Stomach (tissue), 9 donors: Measurements from ENCODE around the gene C4orf50. TPM values are rescaled to one million over a fixed set of nuclear protein-coding genes. Genes with fewer than 3 reads are reported as not detected.
A peak's percentile ranks its signal among the peaks of the same experiment; 100 is the strongest.

Experiments used
- DNase-seq, 2 donors: peaks; one replicate each; pipeline versions ENCODE4 v3.0.0 to v3.0.0-alpha.2; 2013 to 2019
- H3K27ac ChIP-seq, 5 donors: fragments of 200-600 bp in 4 of 5; sonication (generic) in 4 of 5; one replicate each; pipeline ENCODE4 v1.5.1; 2013 to 2019; ENCODE audit warnings: mild to moderate bottlenecking in 1 of 5, moderate library complexity in 1 of 5
- H3K27me3 ChIP-seq, 3 donors: fragments of 200-600 bp; sonication (generic); one replicate each; pipeline ENCODE4 v1.5.1; 2017 to 2019; ENCODE audit warnings: mixed run types in 1 of 3
- H3K36me3 ChIP-seq, 4 donors: fragments of 200-600 bp; sonication (generic); 1 replicate in 3 of 4; 2 replicates in 1 of 4; pipeline ENCODE4 v1.5.1; 2016 to 2019
- H3K4me1 ChIP-seq, 4 donors: fragments of 200-600 bp; sonication (generic); one replicate each; pipeline ENCODE4 v1.5.1; 2016 to 2019
- H3K4me3 ChIP-seq, 4 donors: fragments of 200-600 bp; sonication (generic) in 3 of 4; one replicate each; pipeline ENCODE4 v1.5.1; 2016 to 2019; ENCODE audit warnings: mild to moderate bottlenecking in 1 of 4
- H3K9me3 ChIP-seq, 4 donors: fragments of 200-600 bp; sonication (generic); one replicate each; pipeline ENCODE4 v1.5.1; 2016 to 2019
- EP300 ChIP-seq: sonication (generic); formaldehyde crosslinking; IDR thresholded peaks from one replicate; pipeline ENCODE4 v1.6.1; 2017; ENCODE audit warnings: antibody characterized with exemption
- POLR2A ChIP-seq, 4 donors: fragments of 450-650 bp; IDR thresholded peaks; one replicate each; pipeline ENCODE4 v1.6.1; 2016; ENCODE audit warnings: antibody characterized with exemption in 4 of 4, control low read depth in 2 of 4, mild to moderate bottlenecking in 1 of 4, moderate library complexity in 1 of 4
- POLR2AphosphoS5 ChIP-seq, 3 donors: sonication (generic); formaldehyde crosslinking; IDR thresholded peaks; one replicate each; pipeline ENCODE4 v1.6.1; 2016; ENCODE audit warnings: antibody characterized with exemption in 3 of 3
- WGBS, 5 donors: extraction: QIAGEN DNeasy Blood & Tissue Kit in 3 of 5; methylation state at CpG; one replicate each; pipeline versions ENCODE4 v1.1.5 to v1.1.7; 2013 to 2018; 5-methylcytosine and 5-hydroxymethylcytosine counted together
- intact Hi-C: fragments of 100-400 bp; cut with DNase I; formaldehyde crosslinking; loops from one replicate; pipeline ENCODE4 v1.15.1; 2023; ENCODE audit warnings: low total_unique reads
- polyA plus RNA-seq, 3 donors: library from polyadenylated mRNA; stranded (reverse); fragments of 200-250 nt; gene quantifications; one replicate each; pipeline ENCODE4 v1.2.3, GENCODE V29; 2013
- total RNA-seq, 5 donors: library from RNA; depleted of rRNA; stranded (reverse); fragments of >200 nt; gene quantifications; one replicate each; pipeline versions ENCODE4 v1.1.0 to v1.2.3, GENCODE V29; 2014 to 2016
- TF ChIP-seq, protein P1 (sequence below), 7 experiments: fragments of 450-650 bp in 4 of 7; fragments of 200-600 bp in 3 of 7; sonication (generic) in 3 of 7; IDR thresholded peaks; one replicate each; pipeline ENCODE4 v1.5.1; 2016 to 2019; ENCODE audit warnings: antibody characterized with exemption in 7 of 7, control low read depth in 2 of 7, mild to moderate bottlenecking in 1 of 7
- donor health status: healthy with polysubstance abuse.
- donor health status: Bipolar disorder and iron deficiency.
- donor health status: healthy.

Gene C4orf50
- total and polyA plus RNA-seq, 8 donors, result under 0.01 to 1.8 (median 0.85) TPM; not detected in 4

DNA sequence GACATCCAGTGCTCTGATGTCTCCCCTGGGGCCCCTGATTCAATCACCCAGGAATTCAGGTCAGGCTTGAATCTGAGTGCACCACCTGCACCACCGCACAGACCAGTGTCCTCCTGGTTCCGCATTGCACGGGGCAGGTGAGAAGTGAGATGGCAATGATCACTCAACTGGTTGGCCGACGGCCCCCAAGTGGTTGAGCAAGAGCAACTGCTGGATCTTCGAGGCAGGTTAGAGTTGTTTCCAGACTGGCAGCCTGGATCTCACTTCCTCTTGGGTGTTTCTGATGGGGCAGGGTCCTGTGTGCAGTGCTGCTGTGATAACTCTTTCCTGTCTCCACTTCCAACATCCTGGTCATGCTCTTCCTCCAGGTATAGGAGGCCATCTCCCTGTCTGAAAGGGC is 50.4 kb downstream of the C4orf50 start:
- Histone ChIP-seq H3K4me1 (no peaks in the 10 kb centered on the region), H3K9me3 (no peaks in the 10 kb centered on the region), H3K36me3 (no peaks in the 10 kb centered on the region), H3K4me3 (no peak overlapping the region), H3K27ac (no peak overlapping the region), H3K27me3 (peaks cover 0 to 43% (median 13%) of the 10 kb centered on the region in 3 donors)
- DNase-seq, result peak in 1 of 2 donors; percentile 4
- intact Hi-C loops, result no loop called here
- TF ChIP-seq, protein P1, sequence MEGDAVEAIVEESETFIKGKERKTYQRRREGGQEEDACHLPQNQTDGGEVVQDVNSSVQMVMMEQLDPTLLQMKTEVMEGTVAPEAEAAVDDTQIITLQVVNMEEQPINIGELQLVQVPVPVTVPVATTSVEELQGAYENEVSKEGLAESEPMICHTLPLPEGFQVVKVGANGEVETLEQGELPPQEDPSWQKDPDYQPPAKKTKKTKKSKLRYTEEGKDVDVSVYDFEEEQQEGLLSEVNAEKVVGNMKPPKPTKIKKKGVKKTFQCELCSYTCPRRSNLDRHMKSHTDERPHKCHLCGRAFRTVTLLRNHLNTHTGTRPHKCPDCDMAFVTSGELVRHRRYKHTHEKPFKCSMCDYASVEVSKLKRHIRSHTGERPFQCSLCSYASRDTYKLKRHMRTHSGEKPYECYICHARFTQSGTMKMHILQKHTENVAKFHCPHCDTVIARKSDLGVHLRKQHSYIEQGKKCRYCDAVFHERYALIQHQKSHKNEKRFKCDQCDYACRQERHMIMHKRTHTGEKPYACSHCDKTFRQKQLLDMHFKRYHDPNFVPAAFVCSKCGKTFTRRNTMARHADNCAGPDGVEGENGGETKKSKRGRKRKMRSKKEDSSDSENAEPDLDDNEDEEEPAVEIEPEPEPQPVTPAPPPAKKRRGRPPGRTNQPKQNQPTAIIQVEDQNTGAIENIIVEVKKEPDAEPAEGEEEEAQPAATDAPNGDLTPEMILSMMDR (IDR thresholded peaks at IDR 0.05), result no peak
- no peak for TF ChIP-seq POLR2A (IDR thresholded peaks at IDR 0.05)
- TF ChIP-seq POLR2AphosphoS5 (IDR thresholded peaks at IDR 0.05), result no peak
- no peak for TF ChIP-seq EP300
- WGBS, 5 donors, result 44 to 64% (median 54%) methylated on average over 6 of the region's 6 CpGs

- H3K27me3 ChIP-seq, result peaks cover 0 to 19% (median 5%) of the 10 kb centered on the region in 3 donors
- no peaks in the 10 kb centered on the region for H3K9me3 ChIP-seq
- intact Hi-C loops, result no loop called here
- no peak overlapping the region for H3K4me3 ChIP-seq
- no peak for DNase-seq
- no peaks in the 10 kb centered on the region for H3K36me3 ChIP-seq
- H3K4me1 ChIP-seq, result no peaks in the 10 kb centered on the region
- H3K27ac ChIP-seq, result no peak overlapping the region
- TF ChIP-seq, protein P1 (IDR thresholded peaks at IDR 0.05), result no peak
- WGBS, 5 donors, result 81 to 93% (median 85%) methylated on average over 9 of the region's 9 CpGs
These were observed 53.0 kb downstream of the C4orf50 start for GRCh38 chr4:5965225-5965624.

DNA sequence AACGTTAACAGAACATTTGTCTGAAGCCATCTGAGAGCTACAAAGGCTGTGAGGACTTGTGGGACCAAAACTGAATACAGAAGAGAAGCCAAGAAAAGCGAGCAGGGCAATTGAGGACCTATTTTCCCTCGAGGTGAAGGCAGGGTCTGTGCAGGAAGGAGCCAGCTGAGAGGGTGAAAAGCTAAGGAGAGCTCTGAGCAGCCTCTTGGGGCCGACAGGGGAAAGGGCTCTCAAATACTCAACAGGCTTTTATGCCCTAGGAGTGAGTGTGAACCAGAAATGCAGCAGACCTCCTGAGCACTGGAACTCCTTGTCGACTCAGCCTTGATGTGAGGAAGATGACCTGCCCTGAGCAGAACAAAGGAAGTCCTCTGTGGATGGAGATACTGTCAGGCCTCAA is 54.2 kb downstream of the C4orf50 start:
- TF ChIP-seq EP300, result no peak
- no peak for TF ChIP-seq POLR2A (IDR thresholded peaks at IDR 0.05)

DNA sequence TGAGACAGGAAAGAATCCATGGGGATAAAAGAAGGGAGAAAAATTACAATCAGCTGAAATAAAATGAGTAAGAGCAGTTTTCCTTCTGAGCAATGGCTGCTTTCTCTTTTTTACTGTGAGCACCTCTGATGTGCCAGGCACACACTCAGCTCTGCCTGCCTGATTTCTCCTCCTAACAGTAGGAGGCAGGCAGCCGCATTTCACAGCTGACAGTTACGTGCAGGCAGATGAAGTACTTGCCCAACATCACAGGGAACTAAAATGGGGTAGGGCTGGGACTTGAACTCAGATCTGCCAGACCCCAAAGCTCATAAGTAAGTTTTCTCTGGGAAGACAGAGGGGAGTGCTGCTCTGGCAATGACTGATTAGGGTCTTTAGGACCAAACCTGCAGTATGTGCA is 54.6 kb downstream of the C4orf50 start:
- intact Hi-C loops, result no loop called here
- WGBS, 5 donors, result 33 to 39% (median 35%) methylated on average over 2 of the region's 2 CpGs
- no peak overlapping the region for H3K4me3 ChIP-seq
- H3K36me3 ChIP-seq, result no peaks in the 10 kb centered on the region
- no peak overlapping the region for H3K27ac ChIP-seq
- TF ChIP-seq POLR2AphosphoS5 (IDR thresholded peaks at IDR 0.05), result no peak
- no peak for TF ChIP-seq EP300
- no peak for TF ChIP-seq POLR2A (IDR thresholded peaks at IDR 0.05)
- TF ChIP-seq, protein P1 (IDR thresholded peaks at IDR 0.05), result no peak
- H3K9me3 ChIP-seq, result no peaks in the 10 kb centered on the region
- DNase-seq, result no peak
- H3K27me3 ChIP-seq, result peaks cover 0 to 17% (median 5%) of the 10 kb centered on the region in 3 donors
- no peaks in the 10 kb centered on the region for H3K4me1 ChIP-seq

More for the DNA sequence above, 54.2 kb downstream of the C4orf50 start:
- Histone ChIP-seq H3K27ac (no peak overlapping the region), H3K4me3 (no peak overlapping the region), H3K27me3 (peaks cover 0 to 17% (median 5%) of the 10 kb centered on the region in 3 donors), H3K9me3 (no peaks in the 10 kb centered on the region), H3K36me3 (no peaks in the 10 kb centered on the region), H3K4me1 (no peaks in the 10 kb centered on the region)
- intact Hi-C loops, result no loop called here
- WGBS, 5 donors, result 33 to 46% (median 40%) methylated on average over 5 of the region's 5 CpGs
- DNase-seq, result no peak

GRCh38 chr4:5962416-5962815 is 55.8 kb downstream of the C4orf50 start:
- no peak overlapping the region for H3K4me3 ChIP-seq
- no peaks in the 10 kb centered on the region for H3K4me1 ChIP-seq
- H3K27me3 ChIP-seq, result peaks cover 0 to 24% (median 9%) of the 10 kb centered on the region in 3 donors
- intact Hi-C loops, result no loop called here
- H3K27ac ChIP-seq, result no peak overlapping the region
- no peak for TF ChIP-seq POLR2A (IDR thresholded peaks at IDR 0.05)
- TF ChIP-seq POLR2AphosphoS5 (IDR thresholded peaks at IDR 0.05), result no peak
- TF ChIP-seq, protein P1 (IDR thresholded peaks at IDR 0.05), result no peak
- no peak for TF ChIP-seq EP300
- no peaks in the 10 kb centered on the region for H3K36me3 ChIP-seq
- 73 to 82% (median 78%) methylated on average over 6 of the region's 6 CpGs for WGBS, 5 donors
- H3K9me3 ChIP-seq, result no peaks in the 10 kb centered on the region
- no peak for DNase-seq
